Neural cell (in vitro differentiated cells): ENCODE measurements around the gene HOXC5.

Experiments
- SMC3 ChIP-seq: fragments of 450-650 bp; conservative IDR thresholded peaks from 2 replicates; pipeline ENCODE4 v1.6.1; 2014; ENCODE audit warnings: antibody characterized with exemption, mild to moderate bottlenecking, moderate library complexity; ENCODE audit not compliant: poor library complexity
- TF ChIP-seq, protein P1 (sequence below): fragments of 450-650 bp; IDR thresholded peaks from 2 replicates; pipeline ENCODE4 v1.5.1; 2014; ENCODE audit warnings: antibody characterized with exemption, mild to moderate bottlenecking, moderate library complexity; ENCODE audit not compliant: poor library complexity, severe bottlenecking

GRCh38 chr12:53987787-53988230 is 45.0 kb upstream of the HOXC5 start:
- TF ChIP-seq SMC3, result no peak
- TF ChIP-seq, protein P1, sequence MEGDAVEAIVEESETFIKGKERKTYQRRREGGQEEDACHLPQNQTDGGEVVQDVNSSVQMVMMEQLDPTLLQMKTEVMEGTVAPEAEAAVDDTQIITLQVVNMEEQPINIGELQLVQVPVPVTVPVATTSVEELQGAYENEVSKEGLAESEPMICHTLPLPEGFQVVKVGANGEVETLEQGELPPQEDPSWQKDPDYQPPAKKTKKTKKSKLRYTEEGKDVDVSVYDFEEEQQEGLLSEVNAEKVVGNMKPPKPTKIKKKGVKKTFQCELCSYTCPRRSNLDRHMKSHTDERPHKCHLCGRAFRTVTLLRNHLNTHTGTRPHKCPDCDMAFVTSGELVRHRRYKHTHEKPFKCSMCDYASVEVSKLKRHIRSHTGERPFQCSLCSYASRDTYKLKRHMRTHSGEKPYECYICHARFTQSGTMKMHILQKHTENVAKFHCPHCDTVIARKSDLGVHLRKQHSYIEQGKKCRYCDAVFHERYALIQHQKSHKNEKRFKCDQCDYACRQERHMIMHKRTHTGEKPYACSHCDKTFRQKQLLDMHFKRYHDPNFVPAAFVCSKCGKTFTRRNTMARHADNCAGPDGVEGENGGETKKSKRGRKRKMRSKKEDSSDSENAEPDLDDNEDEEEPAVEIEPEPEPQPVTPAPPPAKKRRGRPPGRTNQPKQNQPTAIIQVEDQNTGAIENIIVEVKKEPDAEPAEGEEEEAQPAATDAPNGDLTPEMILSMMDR, result no peak
